GM18499 (cell line): ENCODE measurements around the gene NLRC5.

Source experiments
- ATAC-seq: cut with Tn5 transposase; IDR thresholded peaks from one replicate; pipeline ENCODE4 v1.9.1; 2021; ENCODE audit warnings: moderate number of reproducible peaks; ENCODE audit not compliant: insufficient read depth, unreplicated experiment

Gene NLRC5

GRCh38 chr16:56988948-56989945 lies at the start of gene NLRC5:
Gene NLRC5, plus strand, starts transcription at chr16:56989557. Its CDS starts 31,156 bp downstream, at chr16:57020713.
- ATAC-seq = no peak

- no peak for ATAC-seq
These were observed 49.6 kb upstream of the NLRC5 start for GRCh38 chr16:56939801-56940200.

GRCh38 chr16:56941092-56941491 lies 48.3 kb upstream of the NLRC5 start:
- no peak for ATAC-seq

- ATAC-seq = no peak
These were observed 47.5 kb upstream of the NLRC5 start for GRCh38 chr16:56941856-56942331.

- ATAC-seq = no peak
These were observed 45.5 kb upstream of the NLRC5 start for GRCh38 chr16:56943761-56944375.

- no peak for ATAC-seq
These were observed 44.2 kb upstream of the NLRC5 start for GRCh38 chr16:56944954-56945839.

GRCh38 chr16:56945847-56946527 lies 43.4 kb upstream of the NLRC5 start:
- no peak for ATAC-seq

GRCh38 chr16:56946767-56947603 lies 42.4 kb upstream of the NLRC5 start:
- no peak for ATAC-seq

GRCh38 chr16:56947604-56947995 lies 41.8 kb upstream of the NLRC5 start:
- ATAC-seq = no peak

- no peak for ATAC-seq
These were observed 41.1 kb upstream of the NLRC5 start for GRCh38 chr16:56948234-56948633.

GRCh38 chr16:56950051-56950450 lies 39.3 kb upstream of the NLRC5 start:
- ATAC-seq = no peak

- no peak for ATAC-seq
These were observed 38.9 kb upstream of the NLRC5 start for GRCh38 chr16:56950455-56950854.

GRCh38 chr16:56950881-56951771 lies 38.2 kb upstream of the NLRC5 start:
- peak; percentile 40 for ATAC-seq

GRCh38 chr16:56953006-56953405 lies 36.4 kb upstream of the NLRC5 start:
- no peak for ATAC-seq

- ATAC-seq = no peak
These were observed 33.3 kb upstream of the NLRC5 start for GRCh38 chr16:56956076-56956475.

GRCh38 chr16:56956756-56957155 lies 32.6 kb upstream of the NLRC5 start:
- ATAC-seq = no peak

- ATAC-seq = no peak
These were observed 28.6 kb upstream of the NLRC5 start for GRCh38 chr16:56960681-56961281.

GRCh38 chr16:56961386-56961785 lies 28.0 kb upstream of the NLRC5 start:
- ATAC-seq = no peak
